Naive B cell (primary cell): ENCODE results near the gene CYP4B1. TPM values are rescaled to one million over a fixed set of nuclear protein-coding genes. Genes with fewer than 3 reads are reported as not detected.
A peak's percentile ranks its signal among the peaks of the same experiment; 100 is the strongest.

ENCODE experiments used
- ATAC-seq, 2 donors: fragments of 150-1000 bp; cut with Tn5 transposase; 2 replicates each; pipeline ENCODE4 v1.10.0; 2021; ENCODE audit warnings: low read depth in 2 of 2, mild to moderate bottlenecking in 2 of 2, moderate library complexity in 2 of 2
- DNase-seq: peaks from one replicate; pipeline ENCODE4 v3.0.0; 2022
- H3K27ac Mint-ChIP-seq, 6 donors: one replicate each; pipeline ENCODE4 v1.8.0; 2020 to 2022; ENCODE audit warnings: mild to moderate bottlenecking in 6 of 6, mixed read lengths in 6 of 6, moderate library complexity in 5 of 6, inconsistent platforms in 2 of 6
- H3K27me3 Mint-ChIP-seq, 3 donors: one replicate each; pipeline ENCODE4 v1.8.0; 2021 to 2022; ENCODE audit warnings: mixed read lengths in 3 of 3, mild to moderate bottlenecking in 1 of 3
- H3K36me3 Mint-ChIP-seq, 2 donors: one replicate each; pipeline ENCODE4 v1.8.0; 2020 to 2022; ENCODE audit warnings: mixed read lengths in 2 of 2, inconsistent platforms in 1 of 2, mild to moderate bottlenecking in 1 of 2
- H3K4me1 Mint-ChIP-seq, 3 donors: one replicate each; pipeline ENCODE4 v1.8.0; 2020 to 2022; ENCODE audit warnings: mixed read lengths in 3 of 3, inconsistent platforms in 1 of 3, mild to moderate bottlenecking in 1 of 3, moderate library complexity in 1 of 3
- H3K4me3 Mint-ChIP-seq, 8 donors: one replicate each; pipeline ENCODE4 v1.8.0; 2020 to 2022; ENCODE audit warnings: mild to moderate bottlenecking in 8 of 8, mixed read lengths in 8 of 8, moderate library complexity in 8 of 8, inconsistent platforms in 2 of 8
- H3K9me3 Mint-ChIP-seq, 7 donors: one replicate each; pipeline ENCODE4 v1.8.0; 2020 to 2022; ENCODE audit warnings: mixed read lengths in 7 of 7, mild to moderate bottlenecking in 5 of 7, inconsistent platforms in 2 of 7, moderate library complexity in 1 of 7
- polyA plus RNA-seq, 6 donors: library from polyadenylated mRNA; unstranded; fragments of 300-500 nt; fragmentation: Illumina TruSeq; gene quantifications; one replicate each; pipeline ENCODE4 v1.2.3, GENCODE V29; 2021; ENCODE audit warnings: low read depth in 6 of 6

Gene CYP4B1
- polyA plus RNA-seq, 6 donors from 2014 or later: not detected

GRCh38 chr1:46802081-46802480, 3.2 kb downstream of the CYP4B1 start:
- H3K9me3 Mint-ChIP-seq: peaks cover 0 to 5% (median 0%) of the 10 kb centered on the region in 7 donors
- no peak for DNase-seq
- H3K27ac Mint-ChIP-seq: no peak overlapping the region
- peaks cover 15 to 23% (median 16%) of the 10 kb centered on the region in 3 donors for H3K27me3 Mint-ChIP-seq
- ATAC-seq: no peak
- H3K4me1 Mint-ChIP-seq: no peaks in the 10 kb centered on the region
- no peak overlapping the region for H3K4me3 Mint-ChIP-seq
- H3K36me3 Mint-ChIP-seq: no peaks in the 10 kb centered on the region

GRCh38 chr1:46802901-46803574, 4.2 kb downstream of the CYP4B1 start:
- H3K36me3 Mint-ChIP-seq: no peaks in the 10 kb centered on the region
- H3K4me1 Mint-ChIP-seq: no peaks in the 10 kb centered on the region
- H3K27me3 Mint-ChIP-seq: peaks cover 12 to 18% (median 13%) of the 10 kb centered on the region in 3 donors
- H3K27ac Mint-ChIP-seq: no peak overlapping the region
- H3K9me3 Mint-ChIP-seq: peaks cover 0 to 6% (median 3%) of the 10 kb centered on the region in 7 donors
- no peak for ATAC-seq
- no peak overlapping the region for H3K4me3 Mint-ChIP-seq
- DNase-seq: no peak

DNA sequence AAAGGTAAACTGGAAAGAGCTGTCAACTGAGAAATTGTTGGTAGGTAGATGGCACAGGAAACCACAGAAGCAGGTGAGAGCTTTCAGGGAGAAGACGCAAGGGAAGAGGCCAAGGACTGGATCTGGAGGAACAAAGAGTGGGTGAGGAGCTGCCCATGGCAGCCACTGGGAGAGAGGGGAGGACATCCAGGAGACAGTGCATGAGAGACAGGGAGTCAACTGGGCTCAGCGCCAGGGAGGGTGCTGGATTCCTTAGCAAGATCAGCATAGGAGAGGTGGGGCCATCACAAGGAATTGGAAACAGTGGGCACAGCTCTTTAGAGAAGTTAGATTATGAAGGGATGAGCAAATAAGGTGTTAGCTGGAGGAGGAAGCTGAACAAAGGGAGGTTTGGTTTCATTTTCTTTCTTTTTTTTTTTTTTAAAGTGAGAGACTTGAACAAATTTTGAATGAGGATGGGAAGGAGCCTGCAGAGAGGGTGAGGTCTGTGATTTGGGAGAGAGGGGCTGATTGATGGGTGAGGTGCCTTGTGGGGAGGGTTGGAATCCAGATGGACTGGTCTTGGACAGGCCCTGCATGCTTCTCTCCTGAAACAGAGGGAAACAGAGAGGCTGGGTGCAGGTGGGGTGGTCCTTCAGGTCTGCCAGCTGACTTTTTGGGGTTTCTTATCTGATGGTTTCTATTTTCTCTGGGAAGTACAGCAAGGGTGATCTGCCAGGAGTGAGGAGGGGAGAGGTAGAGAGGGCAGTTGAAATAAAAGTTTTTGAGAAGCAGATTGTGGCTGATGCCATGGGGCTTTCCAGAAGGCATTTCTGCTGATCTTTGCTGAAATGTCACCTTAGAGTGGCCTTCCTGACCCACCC, 5.4 kb downstream of the CYP4B1 start:
- Mint-ChIP-seq H3K27me3 (peaks cover 8 to 13% (median 9%) of the 10 kb centered on the region in 3 donors), H3K27ac (no peak overlapping the region), H3K9me3 (peaks cover 0 to 8% (median 3%) of the 10 kb centered on the region in 7 donors), H3K36me3 (no peaks in the 10 kb centered on the region), H3K4me1 (no peaks in the 10 kb centered on the region), H3K4me3 (no peak overlapping the region)
- ATAC-seq (no peak), DNase-seq (no peak)

DNA sequence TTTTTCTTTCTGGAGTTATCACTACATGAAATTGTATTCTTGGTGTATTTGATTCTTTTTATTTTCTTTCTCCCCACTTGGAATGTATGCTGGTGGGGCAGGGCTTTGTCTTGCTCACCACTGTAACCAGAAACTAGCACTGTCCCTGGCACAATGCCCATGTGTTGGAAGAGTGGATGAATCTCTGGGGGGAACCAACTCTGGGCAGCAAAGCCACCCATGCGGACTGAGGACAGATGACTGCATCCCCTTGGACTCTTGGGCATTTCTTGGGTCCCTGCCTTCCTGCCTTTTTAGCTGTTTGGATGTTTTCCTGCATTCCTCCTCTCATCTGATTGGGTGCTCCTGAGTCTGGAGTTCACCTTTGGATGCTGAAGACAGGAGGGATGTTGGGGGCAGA, 6.1 kb downstream of the CYP4B1 start:
- Mint-ChIP-seq H3K27me3 (peaks cover 5 to 13% (median 8%) of the 10 kb centered on the region in 3 donors), H3K4me3 (no peak overlapping the region), H3K4me1 (no peaks in the 10 kb centered on the region), H3K36me3 (no peaks in the 10 kb centered on the region), H3K27ac (no peak overlapping the region), H3K9me3 (peaks cover 0 to 9% (median 4%) of the 10 kb centered on the region in 7 donors)
- ATAC-seq: no peak
- no peak for DNase-seq

- H3K36me3 Mint-ChIP-seq: no peaks in the 10 kb centered on the region
- peaks cover 5 to 13% (median 9%) of the 10 kb centered on the region in 3 donors for H3K27me3 Mint-ChIP-seq
- ATAC-seq: no peak
- no peak for DNase-seq
- peak overlapping the region in 1 of 8 donors; percentile 32 for H3K4me3 Mint-ChIP-seq
- H3K27ac Mint-ChIP-seq: no peak overlapping the region
- no peaks in the 10 kb centered on the region for H3K4me1 Mint-ChIP-seq
- peaks cover 0 to 11% (median 4%) of the 10 kb centered on the region in 7 donors for H3K9me3 Mint-ChIP-seq
Measured at GRCh38 chr1:46805755-46806154, 6.9 kb downstream of the CYP4B1 start.

GRCh38 chr1:46806196-46807020, 7.6 kb downstream of the CYP4B1 start:
- Mint-ChIP-seq H3K4me3 (no peak overlapping the region), H3K9me3 (peaks cover 0 to 11% (median 4%) of the 10 kb centered on the region in 7 donors), H3K4me1 (no peaks in the 10 kb centered on the region), H3K27me3 (peaks cover 5 to 13% (median 9%) of the 10 kb centered on the region in 3 donors), H3K36me3 (no peaks in the 10 kb centered on the region), H3K27ac (no peak overlapping the region)
- DNase-seq: no peak
- ATAC-seq: no peak

GRCh38 chr1:46807046-46807972, 8.5 kb downstream of the CYP4B1 start:
- H3K27me3 Mint-ChIP-seq: peaks cover 8 to 13% (median 9%) of the 10 kb centered on the region in 3 donors
- no peaks in the 10 kb centered on the region for H3K4me1 Mint-ChIP-seq
- no peak for ATAC-seq
- no peak overlapping the region for H3K27ac Mint-ChIP-seq
- DNase-seq: no peak
- no peak overlapping the region for H3K4me3 Mint-ChIP-seq
- H3K9me3 Mint-ChIP-seq: peaks cover 0 to 11% (median 4%) of the 10 kb centered on the region in 7 donors
- H3K36me3 Mint-ChIP-seq: no peaks in the 10 kb centered on the region

- H3K27ac Mint-ChIP-seq: no peak overlapping the region
- no peaks in the 10 kb centered on the region for H3K36me3 Mint-ChIP-seq
- H3K4me3 Mint-ChIP-seq: no peak overlapping the region
- no peaks in the 10 kb centered on the region for H3K4me1 Mint-ChIP-seq
- peaks cover 8 to 20% (median 15%) of the 10 kb centered on the region in 3 donors for H3K27me3 Mint-ChIP-seq
- ATAC-seq (no peak), DNase-seq (no peak)
- peaks cover 0 to 11% (median 4%) of the 10 kb centered on the region in 7 donors for H3K9me3 Mint-ChIP-seq
Measured at GRCh38 chr1:46809071-46809470, 10.2 kb downstream of the CYP4B1 start.

- Mint-ChIP-seq H3K27me3 (peaks cover 8 to 23% (median 22%) of the 10 kb centered on the region in 3 donors), H3K4me1 (no peaks in the 10 kb centered on the region), H3K4me3 (no peak overlapping the region), H3K9me3 (peaks cover 0 to 11% (median 4%) of the 10 kb centered on the region in 7 donors), H3K27ac (peak overlapping the region in 1 of 6 donors; percentile 3), H3K36me3 (no peaks in the 10 kb centered on the region)
- no peak for DNase-seq
- no peak for ATAC-seq
Measured at GRCh38 chr1:46809904-46810303, 11.1 kb downstream of the CYP4B1 start.

DNA sequence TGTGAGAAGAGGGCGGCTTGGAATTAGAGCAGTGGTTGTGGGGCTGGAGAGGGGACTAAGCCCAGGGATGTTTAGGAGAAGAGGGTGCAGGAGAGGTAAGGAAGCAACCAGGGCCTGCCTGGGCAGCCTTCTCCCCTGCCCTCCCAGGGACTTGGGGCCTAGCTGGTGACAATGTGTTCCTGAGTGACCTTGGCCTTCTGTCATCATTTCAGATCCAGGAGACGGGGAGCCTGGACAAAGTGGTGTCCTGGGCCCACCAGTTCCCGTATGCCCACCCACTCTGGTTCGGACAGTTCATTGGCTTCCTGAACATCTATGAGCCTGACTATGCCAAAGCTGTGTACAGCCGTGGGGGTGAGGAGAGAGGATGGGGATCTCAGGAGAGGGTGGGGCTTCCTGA, 11.8 kb downstream of the CYP4B1 start:
- DNase-seq: no peak
- ATAC-seq: no peak
- no peaks in the 10 kb centered on the region for H3K36me3 Mint-ChIP-seq
- H3K27me3 Mint-ChIP-seq: peaks cover 5 to 23% (median 19%) of the 10 kb centered on the region in 3 donors
- peaks cover 0 to 11% (median 4%) of the 10 kb centered on the region in 7 donors for H3K9me3 Mint-ChIP-seq
- H3K4me3 Mint-ChIP-seq: no peak overlapping the region
- H3K4me1 Mint-ChIP-seq: no peaks in the 10 kb centered on the region
- H3K27ac Mint-ChIP-seq: no peak overlapping the region

DNA sequence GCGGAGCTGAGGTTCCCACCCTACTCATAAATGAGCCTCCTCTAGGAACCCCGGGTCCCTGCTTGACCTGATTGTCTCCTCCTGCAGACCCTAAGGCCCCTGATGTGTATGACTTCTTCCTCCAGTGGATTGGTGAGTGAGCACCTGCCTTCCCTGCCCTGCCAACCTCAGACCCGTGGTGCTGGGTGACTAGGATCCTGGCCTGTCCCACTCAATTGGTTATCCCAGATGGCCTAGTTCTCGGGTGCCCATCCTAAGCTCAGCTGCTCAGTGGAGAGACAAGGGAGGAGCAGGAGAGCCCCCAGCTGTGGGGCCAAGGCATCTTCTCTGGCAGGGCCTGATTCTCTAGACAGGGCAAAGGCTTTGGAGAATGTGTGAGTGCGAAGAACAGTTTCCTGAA, 12.2 kb downstream of the CYP4B1 start:
- ATAC-seq (no peak), DNase-seq (no peak)
- Mint-ChIP-seq H3K27ac (no peak overlapping the region), H3K9me3 (peaks cover 0 to 11% (median 4%) of the 10 kb centered on the region in 7 donors), H3K4me1 (no peaks in the 10 kb centered on the region), H3K27me3 (peaks cover 4 to 28% (median 14%) of the 10 kb centered on the region in 3 donors), H3K36me3 (no peaks in the 10 kb centered on the region), H3K4me3 (no peak overlapping the region)
